GM19397 (cell line): ENCODE measurements around the gene CISH.

ENCODE experiments used
- ATAC-seq: cut with Tn5 transposase; IDR thresholded peaks from one replicate; pipeline ENCODE4 v1.9.1; 2021; ENCODE audit warnings: mild to moderate bottlenecking, moderate library complexity; ENCODE audit not compliant: unreplicated experiment

CISH gene

DNA sequence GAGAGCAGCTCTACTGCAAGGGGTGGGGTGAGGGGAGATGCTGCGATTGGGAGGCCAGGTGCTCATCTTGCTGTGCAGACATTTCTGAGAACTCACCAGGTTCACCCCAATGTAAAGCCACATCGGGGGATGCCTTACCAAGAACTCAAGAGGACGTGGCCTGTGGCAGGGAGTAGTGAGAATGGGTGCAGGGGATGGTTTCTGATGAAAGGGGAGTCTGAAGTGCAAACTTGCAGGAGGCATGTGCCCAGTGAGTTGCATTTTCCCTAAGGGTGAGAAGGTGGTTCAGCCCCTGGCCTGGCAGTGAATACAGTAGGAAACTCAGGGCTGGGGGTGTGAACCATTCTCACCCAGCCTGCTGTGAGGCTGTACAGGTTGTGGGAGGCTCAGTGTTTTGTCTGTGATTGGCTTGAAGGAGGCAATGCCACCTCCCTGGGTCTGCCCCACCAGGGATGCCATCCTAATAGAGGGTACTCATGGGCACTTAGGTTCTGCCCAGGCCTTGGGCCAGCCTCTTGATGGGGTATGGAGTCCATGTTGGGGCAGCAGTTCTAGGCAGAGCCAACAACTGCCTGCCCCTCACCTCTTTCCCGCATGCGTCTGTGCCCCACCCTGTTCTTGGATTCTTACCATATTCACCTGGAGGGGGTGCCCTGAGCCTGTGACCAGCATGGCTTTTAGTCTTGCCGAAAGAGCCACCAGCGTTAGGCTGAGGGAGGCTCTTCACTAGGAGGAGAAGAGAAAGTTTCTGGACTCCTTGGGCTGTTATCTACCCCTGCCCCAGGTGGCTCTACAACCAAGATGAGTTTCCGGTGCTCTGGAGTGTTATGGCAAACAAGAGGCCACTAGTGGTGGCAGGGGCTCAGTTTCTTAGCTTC lies 37.8 kb downstream of the CISH start:
- ATAC-seq, result no peak

DNA sequence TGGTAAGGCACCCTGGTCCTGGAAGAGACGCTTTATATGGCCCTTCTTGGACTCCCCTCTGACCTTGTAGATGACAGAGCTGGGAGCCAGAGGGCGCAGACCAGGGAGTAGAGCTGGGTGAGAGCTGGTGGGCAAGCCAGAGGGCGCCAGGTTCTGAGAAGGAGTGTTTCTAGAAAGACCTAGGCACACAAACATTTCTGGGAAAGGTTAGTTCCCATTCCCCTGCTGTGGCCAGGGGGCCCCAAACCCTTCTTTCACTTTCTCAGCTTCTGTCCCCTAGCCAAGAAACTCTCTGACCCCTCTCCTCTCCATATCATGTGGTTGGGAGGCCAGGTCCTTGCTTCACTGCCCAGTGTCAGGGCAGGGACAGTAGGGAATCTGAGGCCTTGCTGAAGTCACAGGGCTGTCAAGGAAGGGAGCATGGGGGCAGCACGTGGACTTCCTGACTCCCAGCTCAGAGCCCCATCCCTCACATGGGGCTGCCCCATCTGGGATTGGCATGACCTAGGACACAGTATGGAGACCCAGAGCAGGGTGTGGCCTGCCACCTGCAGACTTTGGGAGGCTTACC lies 38.7 kb downstream of the CISH start:
- no peak for ATAC-seq

DNA sequence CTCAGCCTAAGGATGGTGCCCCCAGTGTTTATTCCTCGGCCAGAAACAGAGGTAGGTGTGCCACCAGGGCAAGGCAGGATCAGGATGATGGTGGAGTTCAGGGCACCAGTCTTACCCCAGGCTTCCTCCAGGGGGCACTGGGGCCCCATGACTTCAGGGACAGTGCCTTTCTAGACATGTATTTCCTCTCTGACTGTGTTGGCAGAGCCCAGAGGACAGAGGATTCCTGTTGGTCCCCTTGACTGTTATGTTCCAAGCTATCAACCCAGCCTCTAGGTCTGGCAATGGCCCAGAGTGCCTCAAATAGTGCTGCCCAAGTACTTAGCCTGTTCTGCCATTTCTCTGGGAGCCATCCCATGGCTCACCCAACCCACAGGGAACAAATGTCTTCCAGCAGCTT lies 39.4 kb downstream of the CISH start:
- no peak for ATAC-seq

DNA sequence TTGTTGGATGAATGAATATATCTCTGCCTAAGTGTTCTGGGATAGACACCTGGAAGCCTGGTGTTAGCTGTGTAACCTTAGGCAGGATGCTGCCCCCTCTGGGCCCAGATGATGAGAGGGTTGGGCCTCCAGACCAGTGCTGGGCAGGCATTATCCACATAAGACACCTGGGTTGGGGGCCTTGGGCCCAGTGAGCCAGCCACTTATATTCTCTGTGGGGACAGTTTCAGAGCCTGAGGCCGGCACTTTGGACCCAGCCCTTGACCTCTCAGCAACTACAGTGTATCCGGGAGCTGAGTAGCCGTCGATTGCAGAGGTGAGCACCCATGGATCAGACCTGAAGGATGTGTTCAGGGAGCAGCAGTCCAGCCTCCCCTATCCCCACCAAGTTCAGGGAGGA lies 40.1 kb downstream of the CISH start:
- ATAC-seq, result no peak

DNA sequence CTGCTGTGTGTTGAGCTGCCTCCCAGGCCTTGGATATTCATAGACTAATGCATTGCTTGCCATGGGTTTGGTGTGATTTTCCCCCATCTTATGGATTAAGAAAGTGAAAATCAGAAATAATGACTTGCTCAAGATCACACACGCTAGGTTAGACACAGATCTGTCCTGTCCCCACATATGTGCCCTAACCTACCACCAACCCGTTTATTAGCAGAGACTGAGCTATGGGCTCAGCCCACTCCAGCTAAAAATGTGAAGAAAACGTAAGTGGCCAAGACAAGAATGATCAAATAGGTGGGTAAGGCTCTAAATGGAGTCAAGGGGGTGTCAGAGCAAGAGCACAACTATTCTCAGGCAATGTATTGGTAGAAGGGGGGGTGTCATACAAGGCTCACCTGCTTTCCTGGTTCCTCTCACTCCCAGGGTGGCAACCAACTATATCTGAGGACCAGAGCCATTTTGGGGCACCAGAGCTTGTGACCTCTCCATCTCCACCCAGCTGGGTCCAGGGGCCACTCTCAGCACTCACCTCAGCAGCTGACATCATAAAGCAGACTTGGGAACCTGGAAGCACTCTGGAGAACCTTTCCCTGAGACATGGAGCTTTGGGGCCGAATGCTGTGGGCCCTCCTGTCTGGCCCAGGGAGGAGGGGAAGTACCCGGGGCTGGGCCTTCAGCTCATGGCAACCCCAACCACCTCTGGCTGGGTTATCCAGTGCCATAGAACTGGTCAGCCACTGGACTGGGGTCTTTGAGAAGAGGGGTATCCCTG lies 40.9 kb downstream of the CISH start:
- ATAC-seq, result no peak

DNA sequence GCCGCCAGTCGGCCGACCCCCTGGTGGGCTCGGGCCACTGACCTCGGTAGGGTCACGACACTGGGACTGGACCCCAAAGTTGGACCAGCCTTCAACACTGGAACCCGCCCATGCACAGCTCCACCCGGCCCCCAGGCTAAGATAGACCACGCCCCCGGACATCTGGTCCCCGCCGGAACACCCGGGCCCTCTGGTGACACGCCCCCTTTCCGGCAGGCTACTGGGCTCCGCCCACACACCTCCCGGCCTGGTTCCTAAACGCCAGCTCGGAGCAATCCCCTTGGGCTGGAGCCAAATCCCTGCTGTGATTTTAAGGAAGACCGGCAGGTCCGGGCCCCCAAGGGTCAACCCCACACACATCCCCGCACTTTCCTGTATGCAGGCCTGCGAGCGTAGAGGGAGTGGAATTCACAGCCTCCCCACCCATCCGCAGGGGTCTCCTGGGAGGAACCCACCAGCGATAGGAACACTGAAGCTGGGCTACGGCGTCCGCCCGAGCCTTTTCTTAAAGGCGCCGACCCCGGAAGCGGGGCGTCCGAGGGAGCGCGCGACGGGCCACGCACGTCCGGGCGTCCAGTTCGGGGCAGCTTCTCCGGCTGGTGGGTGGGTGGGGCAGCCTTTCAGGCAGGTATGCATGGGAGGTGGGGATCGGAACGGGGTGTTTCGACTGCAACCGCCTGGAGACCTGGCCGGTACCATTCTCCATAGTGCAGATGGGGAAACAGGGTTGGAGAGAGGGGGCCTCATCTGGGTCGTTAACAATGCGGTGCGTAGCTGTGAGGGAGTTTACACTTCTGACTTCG lies 42.4 kb downstream of the CISH start, which contains the start of gene HEMK1:
HEMK1 (plus strand) TSS at position 576 of the 803 bp plus-strand sequence. CDS start 1,583 bp downstream, outside the sequence.
- ATAC-seq, result peak; percentile 61

DNA sequence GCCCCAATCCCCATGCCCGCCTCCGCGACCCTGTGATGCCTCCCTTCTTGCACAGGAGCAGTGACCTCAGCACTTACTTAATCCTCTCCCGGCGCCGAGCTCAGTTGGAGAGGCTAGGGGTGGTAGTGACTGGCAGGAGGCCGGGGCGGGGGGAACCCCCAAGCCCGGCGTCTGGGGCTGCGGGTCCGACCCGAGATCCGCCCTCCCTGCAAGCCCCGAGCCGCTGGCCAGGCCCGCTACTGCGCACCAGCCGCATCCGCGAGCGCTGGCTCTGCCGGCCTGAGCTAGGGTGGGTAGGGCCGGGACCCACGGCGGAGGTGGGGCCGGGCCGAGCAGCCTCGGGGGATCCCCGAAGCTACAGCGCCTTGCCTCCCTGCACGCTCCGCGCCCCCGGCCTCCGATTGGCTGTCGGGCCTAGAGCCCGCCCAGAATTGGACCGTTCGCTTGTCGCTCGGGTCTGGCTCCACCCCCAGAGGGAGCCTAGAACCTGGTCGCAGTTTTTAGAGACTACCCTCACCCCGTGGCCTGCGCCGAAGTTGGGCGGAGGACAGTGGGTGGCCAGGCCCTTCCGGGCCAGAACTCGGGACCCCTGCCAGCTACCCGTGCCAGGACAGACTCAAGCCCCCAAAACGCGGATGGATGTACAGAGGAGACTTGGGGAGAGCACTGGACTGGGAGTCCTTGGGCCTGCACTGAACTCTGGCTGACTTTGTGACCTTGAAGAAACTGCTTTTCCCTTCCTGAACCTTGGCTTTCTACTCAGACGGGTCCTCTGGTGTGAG lies 44.0 kb downstream of the CISH start, which contains the start of gene C3orf18:
C3orf18 (minus strand) TSS at position 362 of the 782 bp plus-strand sequence. CDS start 2,048 bp downstream, outside the sequence.
- peak; percentile 79 for ATAC-seq

DNA sequence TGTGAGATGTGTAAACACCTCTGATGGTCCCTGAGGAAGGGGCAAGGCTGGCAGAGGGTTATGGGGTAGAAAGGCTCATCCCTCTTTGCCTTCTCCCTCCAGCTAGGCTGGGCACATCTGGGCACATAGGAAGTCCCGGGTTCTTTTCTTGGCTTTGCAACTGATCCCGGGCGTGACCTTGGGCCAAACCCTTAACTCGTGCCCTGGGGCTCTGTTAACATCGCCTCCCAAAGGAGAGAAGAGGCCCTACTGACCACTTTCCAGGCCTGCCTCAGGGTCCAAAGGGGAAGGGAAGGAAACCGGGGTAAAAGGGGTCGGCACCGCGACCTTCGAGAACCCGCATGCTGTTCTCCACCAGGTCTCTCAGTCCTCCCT lies 44.6 kb downstream of the CISH start:
- no peak for ATAC-seq

DNA sequence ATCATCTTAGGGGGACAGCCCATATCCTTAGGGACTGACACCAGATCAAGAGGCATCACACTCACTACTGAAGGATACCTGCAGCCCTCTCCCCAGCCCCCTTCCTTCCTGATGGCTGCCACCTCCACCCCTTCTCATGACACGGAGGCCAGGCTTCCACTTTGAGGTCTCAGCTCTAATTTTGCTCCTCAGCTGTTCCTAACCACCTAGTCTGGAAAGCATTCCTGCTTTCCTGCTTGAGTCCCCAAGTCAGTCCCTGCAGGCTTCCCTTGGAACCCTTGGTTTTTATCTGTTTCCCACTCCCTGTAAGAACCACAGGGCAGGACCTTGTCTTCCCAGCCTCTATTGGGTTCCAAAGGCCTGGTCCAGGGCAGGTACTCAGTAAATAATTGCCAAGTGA lies 47.3 kb downstream of the CISH start:
- ATAC-seq, result no peak

DNA sequence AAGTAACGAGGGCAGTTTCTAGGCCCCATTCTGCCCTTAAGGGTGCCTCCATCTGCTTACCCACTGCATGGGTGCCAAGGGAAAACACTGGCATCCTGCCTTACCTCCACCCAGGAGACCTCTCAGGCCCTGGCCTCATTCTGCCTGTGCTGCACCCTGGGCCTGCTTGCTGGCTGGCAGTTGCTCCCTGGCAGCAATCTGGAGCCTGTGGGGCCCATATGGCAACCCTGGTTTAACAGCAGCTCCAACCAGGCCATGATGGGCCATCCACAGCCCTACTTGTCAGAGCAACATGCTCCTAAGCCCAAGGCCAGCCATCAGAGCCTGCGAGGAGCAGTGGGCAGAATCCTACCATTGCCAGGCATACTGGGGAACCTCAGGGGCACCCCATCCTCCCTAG lies 47.7 kb downstream of the CISH start:
- no peak for ATAC-seq

DNA sequence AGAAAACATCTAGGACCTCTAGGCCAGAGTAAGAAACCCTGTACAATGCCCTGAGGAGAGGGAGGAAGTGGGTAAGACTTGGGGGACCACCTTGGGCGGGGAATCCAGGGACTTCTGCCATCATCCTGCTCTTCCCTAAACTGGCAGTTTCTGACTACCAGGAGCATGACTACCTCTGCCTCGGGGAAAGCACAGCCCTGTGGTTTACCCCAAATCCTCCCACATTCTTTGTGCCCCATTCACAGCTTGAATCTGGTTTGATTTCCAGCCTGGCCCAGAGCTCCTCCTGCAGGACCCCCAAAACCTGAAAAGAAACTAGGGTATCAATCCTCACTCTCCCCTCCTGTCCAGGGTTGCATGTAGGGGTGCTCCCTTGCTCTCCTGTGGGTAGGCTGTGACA lies 48.7 kb downstream of the CISH start:
- no peak for ATAC-seq

DNA sequence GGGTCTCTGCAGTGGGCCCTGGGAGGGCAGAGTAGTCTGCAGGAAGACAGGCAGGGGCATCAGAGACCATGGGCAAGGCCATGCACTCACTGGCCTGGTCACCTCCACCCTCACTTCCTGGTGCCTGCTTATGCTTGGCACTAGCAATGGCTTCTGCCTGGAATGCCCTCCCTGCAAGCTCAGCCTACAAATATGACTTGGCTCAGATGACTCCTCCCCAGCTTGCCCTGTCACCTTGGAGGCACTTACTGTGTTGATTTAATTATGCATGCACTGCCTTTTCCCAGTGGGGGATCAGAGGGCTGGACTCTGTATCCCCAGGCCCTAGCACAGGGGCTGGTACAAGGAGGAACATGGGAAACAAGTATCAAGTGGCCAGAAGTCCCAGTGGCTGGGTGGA lies 51.9 kb downstream of the CISH start:
- ATAC-seq, result no peak

DNA sequence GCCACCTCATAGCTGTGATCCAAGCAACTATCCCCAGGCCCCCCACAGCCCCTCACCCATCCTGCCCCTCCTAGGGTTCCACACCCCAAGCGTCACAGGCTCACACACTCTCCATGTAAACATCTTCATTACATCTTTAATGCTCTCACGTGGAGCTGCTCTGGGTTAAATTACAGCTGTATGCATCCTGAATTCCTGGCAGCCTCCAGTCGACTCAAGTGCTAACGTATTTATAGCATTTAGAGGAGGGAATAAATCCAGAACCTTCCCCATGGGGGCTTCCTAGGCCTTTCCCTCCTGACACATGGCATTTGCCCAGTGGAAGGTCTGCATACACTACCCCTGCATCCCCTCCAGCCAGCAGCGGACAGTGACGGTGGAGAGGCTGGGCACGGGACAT lies 53.7 kb downstream of the CISH start:
- ATAC-seq, result no peak

DNA sequence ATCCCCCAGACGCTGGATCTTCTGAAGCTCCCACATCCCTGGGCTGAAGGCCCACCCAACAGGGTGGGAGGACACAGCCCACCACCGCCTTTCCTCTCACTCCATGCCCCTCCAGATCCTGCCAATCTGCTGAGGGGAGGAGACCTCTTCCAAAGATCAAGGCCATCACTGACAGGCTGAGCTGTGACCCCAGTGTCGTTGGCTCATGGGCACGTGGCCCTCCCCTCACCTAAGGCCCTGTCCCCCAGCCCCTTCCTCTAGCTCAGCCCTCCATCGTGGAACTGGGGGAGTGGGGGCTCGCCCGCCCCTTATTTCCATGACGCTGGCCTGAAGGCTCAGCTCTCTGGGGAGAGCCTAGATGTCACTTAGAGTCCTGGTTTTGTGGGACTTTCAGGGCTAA lies 54.5 kb downstream of the CISH start:
- ATAC-seq, result no peak
